GM19468 (cell line): ENCODE data around the gene FDXR.

Source experiments
- ATAC-seq: cut with Tn5 transposase; IDR thresholded peaks from one replicate; pipeline ENCODE4 v1.9.1; 2021; ENCODE audit warnings: mild to moderate bottlenecking, moderate library complexity, moderate number of reproducible peaks; ENCODE audit not compliant: unreplicated experiment; ENCODE audit errors: extremely low read depth

Gene FDXR

GRCh38 chr17:74901353-74902135 lies 28.8 kb upstream of the FDXR start:
- no peak for ATAC-seq

DNA sequence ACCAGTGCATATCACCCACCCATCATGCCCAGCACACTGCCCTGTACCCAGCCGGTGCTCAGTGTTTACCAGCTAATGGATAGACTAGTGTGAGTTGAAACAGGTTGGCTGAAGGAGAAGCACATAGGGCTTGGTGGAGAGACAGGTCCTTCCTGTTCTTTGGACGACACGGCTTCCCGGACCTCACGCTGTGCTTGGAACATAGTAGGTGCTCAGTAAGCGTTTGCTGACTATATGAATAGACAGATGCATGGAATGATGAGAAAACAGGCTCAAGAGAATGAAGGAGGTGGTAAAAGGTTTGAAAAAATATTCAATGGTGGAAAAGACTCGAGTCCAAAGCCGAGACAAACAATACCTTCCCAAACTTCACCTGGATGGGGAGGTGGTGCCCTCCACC lies 27.4 kb upstream of the FDXR start:
- ATAC-seq: no peak

DNA sequence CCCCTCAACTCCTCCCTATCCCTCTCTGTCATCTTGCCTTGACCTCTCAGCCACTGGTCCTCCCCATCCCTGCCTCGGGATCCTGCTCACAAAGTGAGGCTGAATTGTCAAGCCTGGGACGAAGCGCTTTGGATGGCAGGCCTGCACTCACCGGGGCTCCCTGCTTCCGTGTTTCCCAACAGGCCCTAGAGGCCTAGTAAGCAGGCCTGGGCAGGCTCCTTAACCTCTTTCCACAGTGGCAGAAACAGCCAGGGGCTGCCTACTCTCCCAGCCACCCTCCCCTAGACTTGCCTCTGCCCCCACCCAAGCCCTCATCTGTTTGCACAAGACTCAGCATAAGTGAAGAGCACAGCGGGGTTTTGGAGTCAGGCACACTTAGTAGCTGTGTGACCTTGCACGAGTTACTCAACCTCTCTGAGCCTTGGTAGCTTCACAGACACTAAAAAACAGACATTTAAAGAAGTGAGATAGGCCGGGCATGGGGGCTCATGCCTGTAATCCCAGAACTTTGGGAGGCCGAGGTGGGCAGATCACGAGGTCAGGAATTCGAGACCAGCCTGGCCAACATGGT lies 25.7 kb upstream of the FDXR start:
- no peak for ATAC-seq

DNA sequence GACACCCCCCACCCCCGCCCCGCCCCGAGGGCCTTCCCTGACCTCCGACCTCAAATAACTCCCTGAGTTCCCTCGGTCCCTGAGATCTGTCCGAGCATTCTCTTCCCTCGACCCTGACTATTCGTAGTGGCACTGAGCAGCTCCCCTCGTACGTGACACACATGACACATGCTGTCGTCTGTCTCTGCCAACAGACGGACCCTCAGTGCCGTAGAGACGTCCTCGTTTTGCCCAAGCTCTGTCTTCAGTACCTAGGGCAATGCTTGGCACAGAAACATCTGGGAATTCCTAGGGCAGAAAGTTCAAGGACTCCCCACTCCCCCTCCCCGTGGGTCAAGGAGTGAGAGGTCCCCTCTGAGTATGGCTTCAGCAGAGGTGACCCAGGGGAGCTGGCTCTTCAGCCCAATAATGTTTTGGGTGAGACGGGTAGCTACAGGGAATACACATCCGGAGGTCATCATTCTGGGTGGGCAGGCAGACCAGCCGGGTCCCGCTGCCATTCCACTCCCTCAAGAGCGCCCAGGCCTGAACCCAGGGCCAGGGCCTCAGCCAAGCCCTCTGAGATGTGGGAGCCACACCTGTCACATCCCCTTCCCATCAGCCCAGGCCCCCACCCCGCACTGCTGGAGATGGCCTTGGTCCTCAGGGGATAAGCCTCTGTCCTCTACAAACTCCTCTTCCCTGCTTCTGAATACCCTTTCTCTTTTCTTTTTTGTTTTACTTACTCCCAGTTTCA lies 21.3 kb upstream of the FDXR start:
- no peak for ATAC-seq

GRCh38 chr17:74892974-74893911 lies 20.4 kb upstream of the FDXR start, which contains the start of gene FADS6:
FADS6 (minus strand) TSS chr17:74893633; CDS start chr17:74893595, 38 bp downstream.
- no peak for ATAC-seq

DNA sequence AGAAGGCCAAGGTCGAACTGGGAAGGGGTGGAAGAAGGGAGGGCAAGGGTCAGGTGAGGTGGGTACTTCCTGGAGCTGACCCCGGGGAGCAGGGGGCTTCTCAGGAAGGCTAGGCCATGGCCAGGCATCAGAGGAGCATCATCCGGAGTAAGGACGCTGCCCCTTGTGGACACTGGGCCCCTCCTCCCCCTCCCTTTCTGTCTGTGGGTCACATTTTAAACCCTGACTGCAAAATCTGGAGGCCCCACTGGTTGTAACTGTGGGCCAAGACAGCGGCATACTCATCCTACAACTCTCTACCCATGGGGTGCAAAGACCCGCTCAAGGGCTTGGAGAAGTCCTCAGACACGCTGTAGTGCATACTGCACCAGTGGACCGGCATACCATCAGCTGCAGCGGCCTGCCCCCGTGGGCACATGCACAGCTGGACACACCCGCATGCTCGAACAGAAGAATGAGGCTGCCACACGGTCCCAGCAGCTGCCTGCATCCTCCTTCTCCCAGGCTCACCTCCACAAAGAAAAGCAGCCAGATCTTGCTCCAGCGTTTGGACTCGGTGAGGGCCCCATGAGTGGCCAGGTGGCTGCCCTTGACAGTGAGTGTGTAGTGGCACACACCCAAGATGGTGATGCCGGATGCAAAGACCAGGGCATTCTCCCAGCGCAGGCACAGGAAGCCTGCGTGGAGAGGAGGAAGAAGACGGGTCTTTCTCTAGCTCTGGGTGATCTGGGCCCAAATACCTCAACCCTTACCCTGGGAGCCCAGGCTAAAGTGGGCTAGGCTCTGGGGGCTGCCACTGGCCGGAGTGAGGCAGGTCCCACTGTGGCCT lies 19.4 kb upstream of the FDXR start:
- no peak for ATAC-seq

DNA sequence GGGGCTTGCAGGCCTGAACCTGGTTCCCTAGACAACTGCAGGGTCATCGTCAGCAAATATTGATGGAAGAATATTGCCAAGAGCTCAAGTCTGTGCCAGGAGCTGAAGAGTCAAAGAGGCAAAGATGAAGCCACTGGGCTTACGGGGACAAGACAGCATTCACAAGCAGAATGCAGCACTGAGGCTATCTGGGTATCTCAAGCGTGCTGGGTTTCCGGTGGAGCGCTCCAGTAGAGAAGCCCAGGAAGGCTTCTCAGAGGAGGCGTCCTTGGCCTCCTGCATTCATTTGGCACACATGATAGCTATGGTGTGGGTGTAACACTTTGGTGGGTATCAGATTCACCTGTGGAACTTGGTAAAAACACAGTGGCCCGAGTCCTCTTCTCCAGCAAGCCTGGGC lies 17.8 kb upstream of the FDXR start:
- ATAC-seq: no peak

GRCh38 chr17:74888469-74888868 lies 15.7 kb upstream of the FDXR start:
- ATAC-seq: no peak

DNA sequence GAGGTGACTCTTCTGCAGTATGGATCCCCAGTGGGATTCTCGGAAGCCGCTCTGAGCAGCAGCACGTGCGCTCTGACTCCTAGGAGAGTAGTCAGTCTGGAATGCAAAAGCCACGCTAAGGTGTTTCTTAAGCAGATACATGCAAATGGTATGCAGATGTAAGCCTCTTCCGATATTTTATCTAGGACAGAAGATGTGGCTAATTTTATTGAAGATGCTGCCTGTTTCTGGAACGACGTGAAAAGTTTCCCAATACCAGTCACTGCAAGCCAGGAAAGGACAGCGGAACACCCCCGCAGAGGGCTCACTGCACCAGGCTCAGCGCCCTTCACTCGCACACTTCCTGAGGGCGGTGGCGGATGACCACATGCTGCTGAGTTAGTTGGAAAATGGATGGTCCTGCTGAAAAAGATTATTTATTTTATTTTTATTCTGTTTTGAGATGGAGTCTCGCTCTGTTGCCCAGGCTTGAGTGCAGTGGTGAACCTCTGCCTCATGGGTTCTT lies 10.5 kb upstream of the FDXR start:
- ATAC-seq: no peak

DNA sequence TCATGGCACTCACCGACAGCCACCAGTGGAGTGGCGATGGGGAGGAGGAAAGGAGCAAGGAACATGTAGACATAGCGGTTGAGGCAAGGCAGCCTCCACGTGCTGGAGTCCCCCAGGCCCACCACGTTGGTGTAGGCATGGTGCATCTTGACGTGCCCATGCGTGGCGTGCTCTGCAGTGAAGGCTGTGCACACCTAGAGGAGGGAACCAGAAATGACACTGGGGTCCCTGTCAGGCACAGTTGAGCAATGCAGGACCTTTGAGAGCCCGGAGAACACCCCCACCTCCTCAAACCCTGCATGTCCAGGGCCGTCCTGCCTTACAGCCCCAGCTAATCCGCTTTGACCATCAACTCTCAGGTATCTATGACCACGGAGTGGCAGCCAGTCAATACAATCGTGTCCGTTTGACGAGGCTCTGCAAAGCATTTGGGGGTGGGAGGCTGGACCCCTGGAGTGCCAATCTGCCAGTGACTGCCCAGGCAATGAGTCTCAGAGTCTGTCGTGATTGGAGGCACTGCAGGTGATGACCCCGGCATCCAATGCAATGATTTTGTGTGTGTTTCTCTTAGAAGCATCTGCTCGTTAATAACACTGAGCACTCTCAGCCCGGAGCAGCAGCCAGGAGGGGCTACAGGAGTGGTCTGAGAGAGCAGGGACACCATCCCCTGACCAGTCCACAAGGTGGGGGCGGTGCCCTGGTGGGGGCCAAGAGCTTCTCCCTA lies 9.9 kb upstream of the FDXR start:
- no peak for ATAC-seq

DNA sequence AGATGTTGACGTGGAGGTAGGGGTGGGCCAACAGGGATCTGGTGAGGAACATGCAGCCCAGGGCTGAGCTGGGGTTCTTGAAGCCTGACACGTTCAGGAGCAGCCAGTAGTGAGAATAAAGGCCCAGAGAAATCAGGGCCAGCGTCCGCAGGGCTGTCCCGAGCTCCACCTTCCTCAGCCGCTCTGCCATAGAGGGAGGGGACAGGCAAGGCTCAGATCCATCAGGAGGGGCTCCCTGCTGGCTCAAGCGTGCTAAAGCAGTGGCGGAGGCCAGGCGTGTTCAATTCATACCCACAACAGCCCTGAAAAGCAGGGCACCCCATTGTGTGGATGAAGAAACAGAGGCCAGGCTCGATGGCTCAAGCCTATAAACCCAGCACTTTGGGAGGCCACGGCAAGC lies 8.3 kb upstream of the FDXR start:
- no peak for ATAC-seq

DNA sequence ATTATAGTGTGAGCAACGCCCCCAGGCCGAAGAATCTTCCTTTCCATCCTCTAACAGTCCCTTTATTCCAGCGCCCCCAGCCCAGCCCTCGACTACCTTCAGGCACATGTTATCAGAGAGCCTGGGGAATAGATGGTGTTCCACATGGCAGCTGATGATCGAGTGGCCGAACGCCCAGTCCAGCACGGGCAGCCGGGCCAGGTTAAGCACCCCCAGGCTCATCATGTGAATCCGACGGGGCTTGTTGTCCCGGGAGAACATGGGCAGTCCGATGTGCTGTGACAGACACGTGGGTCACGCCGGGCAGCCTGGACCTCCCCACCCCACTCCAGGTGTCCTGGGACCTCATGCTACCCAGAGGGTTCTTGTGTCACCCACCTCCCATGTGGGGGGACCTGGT lies 6.5 kb upstream of the FDXR start:
- ATAC-seq: no peak

DNA sequence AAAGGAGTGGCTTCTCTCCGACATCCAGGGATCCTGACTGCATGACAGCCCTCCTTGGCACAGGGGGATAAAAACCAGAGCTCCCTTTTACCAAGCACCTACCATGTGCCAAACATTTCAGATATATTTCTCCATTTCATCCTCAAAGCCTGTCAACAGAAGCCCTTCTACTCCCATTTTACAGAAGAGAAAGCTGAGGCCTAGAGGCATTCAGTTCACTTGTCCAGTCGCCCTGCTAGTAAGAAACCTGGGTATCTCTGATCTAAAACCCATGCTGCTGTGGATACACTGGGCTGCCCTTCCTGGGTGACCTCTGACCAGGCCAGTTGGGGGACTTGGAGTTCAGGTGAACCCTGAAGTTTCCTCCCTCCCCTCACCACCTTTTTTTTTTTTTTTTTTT lies 5.9 kb upstream of the FDXR start:
- ATAC-seq: no peak

DNA sequence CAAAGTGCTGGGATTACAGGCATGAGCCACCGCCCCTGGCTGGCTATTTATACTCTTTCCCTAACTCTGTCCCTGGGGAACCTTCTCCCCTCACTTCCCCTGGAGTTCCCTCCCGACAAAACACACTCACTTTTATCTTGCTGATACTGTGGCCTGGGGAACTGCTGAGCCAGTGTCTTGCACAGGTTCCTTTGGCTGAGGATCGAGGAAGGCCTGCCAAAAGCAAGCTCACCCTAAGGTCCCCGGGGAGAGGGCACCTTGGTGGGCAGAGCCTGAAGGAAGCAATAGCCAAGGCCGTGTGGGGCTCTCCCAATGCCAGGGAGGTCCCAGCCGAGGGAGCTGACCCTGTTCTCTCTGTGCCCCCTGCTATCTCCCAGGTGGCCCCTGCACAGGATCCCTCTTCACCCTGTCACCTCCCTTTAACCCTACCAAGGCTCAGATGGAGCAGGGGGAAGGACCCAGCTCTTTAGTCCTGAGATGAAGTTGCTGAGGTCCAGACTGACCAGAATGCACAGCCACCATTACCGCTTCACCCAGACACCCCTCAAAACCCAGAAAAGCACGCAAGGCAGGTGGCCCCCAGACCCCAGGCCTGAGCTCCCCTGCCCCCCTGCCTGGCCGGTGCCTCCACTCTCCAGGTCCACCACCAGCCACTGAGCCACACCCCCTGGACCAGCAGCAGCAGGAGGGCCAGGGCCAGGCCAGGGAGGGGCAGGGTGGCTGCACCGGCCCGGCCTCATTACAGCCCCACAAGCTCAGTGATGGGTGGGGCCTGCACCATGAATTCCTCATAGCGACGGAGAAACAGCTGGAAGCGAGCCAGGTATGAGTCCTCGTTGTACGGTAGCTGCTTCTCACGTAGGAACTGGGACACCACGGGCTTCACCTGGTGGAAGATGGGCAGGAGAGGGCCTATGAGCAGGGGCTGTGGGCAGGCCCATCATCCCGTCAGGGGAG lies 5.1 kb upstream of the FDXR start:
- no peak for ATAC-seq

DNA sequence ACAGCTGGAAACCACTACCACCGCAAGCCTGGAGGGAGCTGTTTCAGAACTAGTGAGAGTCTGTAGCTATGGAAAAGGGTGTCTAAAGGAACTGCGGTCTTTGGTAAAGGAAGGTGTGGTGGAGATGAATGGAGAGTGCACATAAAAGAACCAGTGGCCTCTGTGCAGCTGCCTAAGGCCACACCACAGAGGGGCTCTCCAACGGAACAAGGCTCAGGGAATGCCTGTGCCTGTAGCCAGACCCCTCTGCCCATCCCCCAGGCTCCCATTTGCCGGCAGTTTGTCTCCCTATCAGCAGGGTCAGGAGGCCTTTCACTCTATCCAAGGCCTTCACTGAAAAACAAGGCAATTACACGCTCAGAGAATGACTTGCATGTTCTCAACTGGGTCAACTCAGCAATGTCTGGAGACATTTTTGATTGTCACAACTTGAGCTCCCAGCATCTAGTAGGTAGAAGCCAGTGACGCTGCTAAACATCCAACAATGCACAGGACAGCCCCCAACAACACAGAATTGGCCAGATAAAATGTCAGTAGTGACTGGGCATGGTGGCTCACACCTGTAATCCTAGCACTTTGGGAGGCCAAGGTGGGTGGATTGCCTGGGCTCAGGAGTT lies 3.3 kb upstream of the FDXR start:
- no peak for ATAC-seq

DNA sequence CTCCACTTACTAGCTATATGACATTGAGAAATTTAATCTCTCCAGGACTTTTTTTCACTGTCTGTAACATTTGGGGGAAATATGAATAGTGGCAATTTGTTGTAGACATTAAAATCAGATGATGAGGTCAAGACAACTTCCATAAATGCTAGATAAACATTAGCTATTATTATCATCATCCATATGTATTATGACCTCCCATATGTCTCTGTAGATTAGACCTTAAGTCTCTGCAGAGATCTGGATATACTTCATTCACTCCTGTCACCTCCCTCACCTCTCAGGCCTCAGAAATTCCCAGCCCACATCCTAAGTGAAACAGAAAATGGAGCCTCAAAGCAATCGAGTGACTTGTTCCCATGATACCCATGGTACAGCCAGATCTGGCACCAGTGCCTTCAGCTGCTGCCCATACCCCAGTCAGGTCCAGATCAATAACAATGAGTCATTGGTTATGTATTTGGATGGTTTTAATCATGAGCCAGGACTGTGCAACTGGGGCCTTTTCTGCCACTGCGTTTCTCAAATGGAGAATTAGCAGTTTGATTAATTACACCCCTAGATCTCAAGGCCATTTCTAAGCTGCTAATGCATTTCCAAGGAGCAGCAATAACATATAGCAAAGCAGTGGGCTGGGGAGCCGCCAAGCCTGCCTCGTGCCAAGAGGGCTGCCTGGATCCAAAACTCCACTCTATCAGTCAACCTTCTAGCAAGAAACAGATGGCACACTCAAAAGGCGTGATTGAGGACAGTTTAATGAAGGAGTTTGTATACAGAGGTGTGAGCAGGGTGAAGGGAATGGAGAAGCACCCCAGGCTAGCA lies 2.6 kb upstream of the FDXR start:
- no peak for ATAC-seq
